HCT116 (cell line): ENCODE measurements around the gene MCM8. TPM values are rescaled to one million over a fixed set of nuclear protein-coding genes. Genes with fewer than 3 reads are reported as not detected.

Experiments
- ATAC-seq: fragments of 200-7000 bp; cut with Tn5 transposase; 2 replicates; pipeline ENCODE4 v1.9.1; 2020; ENCODE audit warnings: mild to moderate bottlenecking, moderate library complexity
- BruUV-seq: library from RNA; stranded (reverse); fragments of 400-500 nt; replicated peaks from 2 replicates; lab custom pipeline; 2021; lab: Mats Ljungman, UMichigan
- CTCF ChIA-PET: fragments of 300-600 bp; sonication (Branson Sonifier 250); formaldehyde crosslinking; loops from one replicate; lab custom pipeline; 2021; ENCODE audit warnings: antibody characterized with exemption; lab: Charles Lee
- POLR2A ChIA-PET: fragments of 300-600, 350-600 bp; sonication (Branson Sonifier 250); formaldehyde crosslinking; loops from one replicate; lab custom pipeline; 2021; ENCODE audit warnings: antibody characterized with exemption; lab: Charles Lee
- RAD21 ChIA-PET, 2 experiments: fragments of 300-600 bp; sonication (Branson Sonifier 250); formaldehyde crosslinking; loops; one replicate each; lab custom pipeline; 2023; ENCODE audit warnings: low total read pairs in 2 of 2; ENCODE audit not compliant: uncharacterized antibody in 2 of 2, unreplicated experiment in 2 of 2, low non-redundant PET in 1 of 2; lab: Charles Lee
- DNase-seq: peaks from one replicate; pipeline ENCODE4 v3.0.0-alpha.2; 2010; ENCODE audit warnings: low read depth, low spot score
- H2AFZ ChIP-seq: fragments of 200-600 bp; shearing (Covaris generic), sonication (generic); 2 replicates; pipeline ENCODE4 v1.6.1; 2017; ENCODE audit warnings: low read depth, mixed run types, mixed read lengths, antibody characterized with exemption, low read length; ENCODE audit not compliant: poor library complexity, severe bottlenecking
- H3K27ac ChIP-seq: 2 replicates; pipeline ENCODE4 v1.5.1; 2012; ENCODE audit warnings: low read depth, low read length
- H3K27me3 ChIP-seq: fragments of 200-600 bp; sonication (generic); 2 replicates; pipeline ENCODE4 v1.6.1; 2016; ENCODE audit warnings: mixed run types, low read length, mixed read lengths; ENCODE audit not compliant: insufficient read depth
- H3K36me3 ChIP-seq, 2 experiments: fragments of 200-500 bp in 1 of 2; fragments of 200-600 bp in 1 of 2; sonication (Bioruptor generic) in 1 of 2; sonication (generic) in 1 of 2; 2 replicates each; pipeline versions ENCODE4 v1.5.1 to v1.6.1; 2014 to 2016; ENCODE audit warnings: low read length in 2 of 2, inconsistent platforms in 1 of 2, mixed read lengths in 1 of 2, mixed run types in 1 of 2; ENCODE audit not compliant: insufficient read depth in 2 of 2, control insufficient read depth in 1 of 2
- H3K4me1 ChIP-seq, 2 experiments: fragments of 200-600 bp in 1 of 2; sonication (generic) in 1 of 2; 2 replicates each; pipeline versions ENCODE4 v1.5.1 to v1.6.1; 2012 to 2017; ENCODE audit warnings: low read length in 2 of 2, inconsistent platforms in 1 of 2, mild to moderate bottlenecking in 1 of 2, mixed read lengths in 1 of 2, mixed run types in 1 of 2, moderate library complexity in 1 of 2; ENCODE audit not compliant: insufficient read depth in 2 of 2, control insufficient read depth in 1 of 2
- H3K4me2 ChIP-seq: fragments of 200-600 bp; sonication (generic); 2 replicates; pipeline ENCODE4 v1.6.1; 2017; ENCODE audit warnings: mixed run types, low read length, mixed read lengths
- H3K4me3 ChIP-seq, 2 experiments: fragments of 200-600 bp in 1 of 2; sonication (generic) in 1 of 2; replicated peaks in 1 of 2; 2 replicates each; pipeline ENCODE4 v1.5.1; 2011 to 2016; ENCODE audit warnings: low read length in 2 of 2, control low read depth in 1 of 2, low read depth in 1 of 2, mild to moderate bottlenecking in 1 of 2, mixed read lengths in 1 of 2, mixed run types in 1 of 2
- H3K79me2 ChIP-seq: fragments of 200-600 bp; sonication (generic); 2 replicates; pipeline ENCODE4 v1.6.1; 2017; ENCODE audit warnings: mild to moderate bottlenecking, mixed run types, low read length, moderate library complexity, mixed read lengths; ENCODE audit not compliant: insufficient read depth
- H3K9ac ChIP-seq: fragments of 200-600 bp; sonication (generic); 2 replicates; pipeline ENCODE4 v1.6.1; 2016; ENCODE audit warnings: low read length, mixed read lengths
- H3K9me2 ChIP-seq: fragments of 200-600 bp; sonication (generic), shearing (Covaris generic); 2 replicates; pipeline ENCODE4 v1.6.1; 2017; ENCODE audit warnings: mixed run types, mild to moderate bottlenecking, moderate library complexity; ENCODE audit not compliant: insufficient read depth
- H3K9me3 ChIP-seq, 2 experiments: fragments of 200-500 bp in 1 of 2; fragments of 200-600 bp in 1 of 2; sonication (Bioruptor generic) in 1 of 2; sonication (generic) in 1 of 2; 2 replicates each; pipeline ENCODE4 v1.6.1; 2014 to 2017; ENCODE audit warnings: low read length in 2 of 2, mixed read lengths in 2 of 2, inconsistent platforms in 1 of 2, low read depth in 1 of 2, mild to moderate bottlenecking in 1 of 2, mixed run types in 1 of 2, moderate library complexity in 1 of 2; ENCODE audit not compliant: control insufficient read depth in 1 of 2, insufficient read depth in 1 of 2
- H4K20me1 ChIP-seq: fragments of 200-600 bp; sonication (generic), shearing (Covaris generic); 2 replicates; pipeline ENCODE4 v1.6.1; 2017; ENCODE audit warnings: mixed run types, mild to moderate bottlenecking, moderate library complexity; ENCODE audit not compliant: insufficient read depth
- CBX3 ChIP-seq: IDR thresholded peaks from 2 replicates; pipeline ENCODE4 v1.6.1; 2012; ENCODE audit warnings: low read depth
- CEBPB ChIP-seq: IDR thresholded peaks from 2 replicates; pipeline ENCODE4 v1.6.1; 2012; ENCODE audit warnings: low read depth
- EGR1 ChIP-seq: IDR thresholded peaks from 2 replicates; pipeline ENCODE4 v1.6.1; 2012; ENCODE audit warnings: low read depth
- ELF1 ChIP-seq: IDR thresholded peaks from 2 replicates; pipeline ENCODE4 v1.6.1; 2012; ENCODE audit warnings: low read depth, borderline replicate concordance
- EZH2 ChIP-seq: fragments of 200-600 bp; sonication (generic); IDR thresholded peaks from 2 replicates; pipeline ENCODE4 v1.6.1; 2017; ENCODE audit warnings: antibody characterized with exemption, mixed run types
- FOSL1 ChIP-seq: IDR thresholded peaks from 2 replicates; pipeline ENCODE4 v1.6.1; 2012; ENCODE audit warnings: low read depth
- JUND ChIP-seq: IDR thresholded peaks from 2 replicates; pipeline ENCODE4 v1.6.1; 2012
- POLR2A ChIP-seq: IDR thresholded peaks from 2 replicates; pipeline ENCODE4 v1.7.0; 2011; ENCODE audit warnings: borderline replicate concordance; ENCODE audit not compliant: insufficient read depth, insufficient read length; ENCODE audit errors: extremely low read depth
- POLR2AphosphoS5 ChIP-seq: IDR thresholded peaks from 2 replicates; pipeline ENCODE4 v1.6.1; 2011; ENCODE audit warnings: mild to moderate bottlenecking, low read depth, low read length, moderate library complexity
- RAD21 ChIP-seq: IDR thresholded peaks from 2 replicates; pipeline ENCODE4 v1.6.1; 2012; ENCODE audit warnings: low read depth, mild to moderate bottlenecking
- SP1 ChIP-seq: IDR thresholded peaks from 2 replicates; pipeline ENCODE4 v1.6.1; 2012; ENCODE audit warnings: low read depth
- SRF ChIP-seq: IDR thresholded peaks from 2 replicates; pipeline ENCODE4 v1.6.1; 2012; ENCODE audit warnings: low read depth
- TCF7L2 ChIP-seq: IDR thresholded peaks from 2 replicates; pipeline ENCODE4 v1.7.0; 2011; ENCODE audit warnings: borderline replicate concordance, inconsistent platforms; ENCODE audit not compliant: insufficient read depth, insufficient read length; ENCODE audit errors: extremely low read depth
- YY1 ChIP-seq: IDR thresholded peaks from 2 replicates; pipeline ENCODE4 v1.6.1; 2011; ENCODE audit warnings: low read length, low read depth, moderate library complexity, mild to moderate bottlenecking; ENCODE audit not compliant: insufficient replicate concordance; ENCODE audit errors: extremely low read depth
- intact Hi-C: fragments of 100-400 bp; cut with micrococcal nuclease; formaldehyde crosslinking; loops from 2 replicates; pipeline ENCODE4 v1.10.0; 2022
- total RNA-seq: library from RNA; stranded (reverse); gene quantifications from one replicate; pipeline ENCODE4 v1.2.1, GENCODE V29; 2021; ENCODE audit not compliant: unreplicated experiment
- TF ChIP-seq, protein P1 (sequence below): IDR thresholded peaks from 2 replicates; pipeline ENCODE4 v1.6.1; 2012; ENCODE audit warnings: low read depth
- TF ChIP-seq, protein P2 (sequence below): IDR thresholded peaks from 2 replicates; pipeline ENCODE4 v1.6.1; 2011; ENCODE audit warnings: mild to moderate bottlenecking, low read length, moderate library complexity; ENCODE audit not compliant: insufficient replicate concordance; ENCODE audit errors: extremely low read depth
- TF ChIP-seq, protein P3 (sequence below), 3 experiments: fragments of 200-600 bp in 1 of 3; sonication (generic) in 1 of 3; IDR thresholded peaks in 2 of 3; conservative IDR thresholded peaks in 1 of 3; 2 replicates each; pipeline ENCODE4 v1.5.1; 2012 to 2017; ENCODE audit warnings: low read depth in 2 of 3, low read length in 2 of 3, antibody characterized with exemption in 1 of 3, borderline replicate concordance in 1 of 3, control low read depth in 1 of 3, mild to moderate bottlenecking in 1 of 3, mixed read lengths in 1 of 3, mixed run types in 1 of 3, moderate library complexity in 1 of 3; ENCODE audit not compliant: insufficient read depth in 1 of 3

Gene MCM8
- total RNA-seq, 1 experiment from 2014 or later, result 21.9 TPM

DNA sequence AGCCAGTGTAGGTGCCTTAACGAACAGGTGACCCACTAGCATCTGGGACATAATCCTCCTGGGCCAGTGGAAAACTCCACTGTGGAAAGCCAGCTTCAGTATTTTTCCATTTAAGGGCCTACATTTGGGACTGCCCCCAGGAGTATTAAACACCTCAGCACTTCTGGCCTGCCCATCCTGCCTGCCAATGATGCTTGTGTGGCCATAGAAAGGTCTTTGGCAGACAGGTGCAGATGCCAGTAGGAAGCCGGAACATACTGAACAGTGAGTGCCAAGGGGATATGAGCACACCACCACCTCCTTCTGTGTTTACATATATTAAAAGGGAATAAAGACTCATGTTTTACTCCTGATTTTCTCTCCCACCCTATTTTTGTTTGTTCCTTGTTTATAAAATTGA is 19.9 kb downstream of the MCM8 start (continued):
- TF ChIP-seq, protein P1, sequence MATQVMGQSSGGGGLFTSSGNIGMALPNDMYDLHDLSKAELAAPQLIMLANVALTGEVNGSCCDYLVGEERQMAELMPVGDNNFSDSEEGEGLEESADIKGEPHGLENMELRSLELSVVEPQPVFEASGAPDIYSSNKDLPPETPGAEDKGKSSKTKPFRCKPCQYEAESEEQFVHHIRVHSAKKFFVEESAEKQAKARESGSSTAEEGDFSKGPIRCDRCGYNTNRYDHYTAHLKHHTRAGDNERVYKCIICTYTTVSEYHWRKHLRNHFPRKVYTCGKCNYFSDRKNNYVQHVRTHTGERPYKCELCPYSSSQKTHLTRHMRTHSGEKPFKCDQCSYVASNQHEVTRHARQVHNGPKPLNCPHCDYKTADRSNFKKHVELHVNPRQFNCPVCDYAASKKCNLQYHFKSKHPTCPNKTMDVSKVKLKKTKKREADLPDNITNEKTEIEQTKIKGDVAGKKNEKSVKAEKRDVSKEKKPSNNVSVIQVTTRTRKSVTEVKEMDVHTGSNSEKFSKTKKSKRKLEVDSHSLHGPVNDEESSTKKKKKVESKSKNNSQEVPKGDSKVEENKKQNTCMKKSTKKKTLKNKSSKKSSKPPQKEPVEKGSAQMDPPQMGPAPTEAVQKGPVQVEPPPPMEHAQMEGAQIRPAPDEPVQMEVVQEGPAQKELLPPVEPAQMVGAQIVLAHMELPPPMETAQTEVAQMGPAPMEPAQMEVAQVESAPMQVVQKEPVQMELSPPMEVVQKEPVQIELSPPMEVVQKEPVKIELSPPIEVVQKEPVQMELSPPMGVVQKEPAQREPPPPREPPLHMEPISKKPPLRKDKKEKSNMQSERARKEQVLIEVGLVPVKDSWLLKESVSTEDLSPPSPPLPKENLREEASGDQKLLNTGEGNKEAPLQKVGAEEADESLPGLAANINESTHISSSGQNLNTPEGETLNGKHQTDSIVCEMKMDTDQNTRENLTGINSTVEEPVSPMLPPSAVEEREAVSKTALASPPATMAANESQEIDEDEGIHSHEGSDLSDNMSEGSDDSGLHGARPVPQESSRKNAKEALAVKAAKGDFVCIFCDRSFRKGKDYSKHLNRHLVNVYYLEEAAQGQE, result no peak
- TF ChIP-seq CEBPB, result no peak
- TF ChIP-seq RAD21, result no peak
- TF ChIP-seq SP1, result no peak
- no peak for TF ChIP-seq YY1
- TF ChIP-seq JUND, result no peak
- no peak for TF ChIP-seq POLR2AphosphoS5

DNA sequence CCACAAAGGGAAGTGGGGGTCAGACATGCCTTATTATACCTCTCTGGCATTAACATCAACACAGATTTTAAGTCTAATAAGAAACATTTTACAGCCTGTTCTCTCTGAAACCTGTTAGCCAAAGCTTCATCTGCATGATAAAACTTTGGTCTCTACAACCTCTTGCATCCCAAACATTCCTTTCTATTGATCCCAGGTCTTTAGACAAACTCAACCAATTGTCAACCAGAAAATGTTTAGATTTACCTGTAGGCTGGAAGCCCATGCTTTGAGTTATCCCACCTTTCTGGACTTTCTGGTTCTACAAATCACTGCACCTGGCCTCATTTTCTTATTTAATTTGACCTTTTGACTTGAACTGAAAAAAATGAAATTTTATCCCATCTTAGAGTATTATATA is 20.8 kb downstream of the MCM8 start:
- Histone ChIP-seq H3K9me3 (no peaks in the 10 kb centered on the region), H3K27ac (no peak overlapping the region), H3K4me1 (peaks cover 0 to 4% of the 10 kb centered on the region in 2 experiments; a peak in 1 of 4 replicates), H3K36me3 (peaks cover 9 to 29% of the 10 kb centered on the region in 2 experiments), H3K9me2 (no peaks in the 10 kb centered on the region), H2AFZ (no peak overlapping the region), H4K20me1 (peaks cover 4% of the 10 kb centered on the region; the same call in 1 of the 2 replicates), H3K27me3 (no peaks in the 10 kb centered on the region), H3K9ac (no peak overlapping the region), H3K79me2 (peaks cover 5% of the 10 kb centered on the region; the same call in 1 of the 2 replicates), H3K4me2 (no peak overlapping the region), H3K4me3 (no peak overlapping the region)
- ChIA-PET POLR2A (no interaction called here), CTCF (no interaction called here), RAD21 (no interaction called here)
- intact Hi-C loops, result no loop called here
- ATAC-seq (no peak), DNase-seq (no peak)
- BruUV-seq, result no TSS peak
- TF ChIP-seq POLR2AphosphoS5 (no peak), POLR2A (no peak), CEBPB (no peak), FOSL1 (no peak), CBX3 (no peak), SRF (no peak), EZH2 (no peak), JUND (no peak), EGR1 (no peak), RAD21 (no peak), ELF1 (no peak), SP1 (no peak), TCF7L2 (no peak)
- TF ChIP-seq, protein P2, sequence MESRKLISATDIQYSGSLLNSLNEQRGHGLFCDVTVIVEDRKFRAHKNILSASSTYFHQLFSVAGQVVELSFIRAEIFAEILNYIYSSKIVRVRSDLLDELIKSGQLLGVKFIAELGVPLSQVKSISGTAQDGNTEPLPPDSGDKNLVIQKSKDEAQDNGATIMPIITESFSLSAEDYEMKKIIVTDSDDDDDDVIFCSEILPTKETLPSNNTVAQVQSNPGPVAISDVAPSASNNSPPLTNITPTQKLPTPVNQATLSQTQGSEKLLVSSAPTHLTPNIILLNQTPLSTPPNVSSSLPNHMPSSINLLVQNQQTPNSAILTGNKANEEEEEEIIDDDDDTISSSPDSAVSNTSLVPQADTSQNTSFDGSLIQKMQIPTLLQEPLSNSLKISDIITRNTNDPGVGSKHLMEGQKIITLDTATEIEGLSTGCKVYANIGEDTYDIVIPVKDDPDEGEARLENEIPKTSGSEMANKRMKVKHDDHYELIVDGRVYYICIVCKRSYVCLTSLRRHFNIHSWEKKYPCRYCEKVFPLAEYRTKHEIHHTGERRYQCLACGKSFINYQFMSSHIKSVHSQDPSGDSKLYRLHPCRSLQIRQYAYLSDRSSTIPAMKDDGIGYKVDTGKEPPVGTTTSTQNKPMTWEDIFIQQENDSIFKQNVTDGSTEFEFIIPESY, result no peak
- TF ChIP-seq, protein P3, sequence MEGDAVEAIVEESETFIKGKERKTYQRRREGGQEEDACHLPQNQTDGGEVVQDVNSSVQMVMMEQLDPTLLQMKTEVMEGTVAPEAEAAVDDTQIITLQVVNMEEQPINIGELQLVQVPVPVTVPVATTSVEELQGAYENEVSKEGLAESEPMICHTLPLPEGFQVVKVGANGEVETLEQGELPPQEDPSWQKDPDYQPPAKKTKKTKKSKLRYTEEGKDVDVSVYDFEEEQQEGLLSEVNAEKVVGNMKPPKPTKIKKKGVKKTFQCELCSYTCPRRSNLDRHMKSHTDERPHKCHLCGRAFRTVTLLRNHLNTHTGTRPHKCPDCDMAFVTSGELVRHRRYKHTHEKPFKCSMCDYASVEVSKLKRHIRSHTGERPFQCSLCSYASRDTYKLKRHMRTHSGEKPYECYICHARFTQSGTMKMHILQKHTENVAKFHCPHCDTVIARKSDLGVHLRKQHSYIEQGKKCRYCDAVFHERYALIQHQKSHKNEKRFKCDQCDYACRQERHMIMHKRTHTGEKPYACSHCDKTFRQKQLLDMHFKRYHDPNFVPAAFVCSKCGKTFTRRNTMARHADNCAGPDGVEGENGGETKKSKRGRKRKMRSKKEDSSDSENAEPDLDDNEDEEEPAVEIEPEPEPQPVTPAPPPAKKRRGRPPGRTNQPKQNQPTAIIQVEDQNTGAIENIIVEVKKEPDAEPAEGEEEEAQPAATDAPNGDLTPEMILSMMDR (IDR thresholded peaks at IDR 0.05 in 2 of 3, conservative IDR thresholded peaks at IDR 0.05 in 1 of 3; ENCODE audit: borderline replicate concordance in 1 of 3, insufficient read depth in 1 of 3, low read depth in 2 of 3, low read length in 2 of 3), result no peak
